Left renal cortex interstitium (tissue), 4 donors: Measurements from ENCODE around the gene MOB3C. TPM values are rescaled to one million over a fixed set of nuclear protein-coding genes. Genes with fewer than 3 reads are reported as not detected.
A peak's percentile ranks its signal among the peaks of the same experiment; 100 is the strongest.
"Not testable (repeated sequence)": the region's sequence is repeated elsewhere in the genome, so short reads cannot be mapped to it uniquely, and the experiment has no call there.

ENCODE experiments used
- DNase-seq, 4 donors: peaks; one replicate each; pipeline ENCODE4 v3.0.0-alpha.2; 2013; ENCODE audit warnings: low read depth in 4 of 4, low spot score in 2 of 4, missing footprints in 1 of 4
- polyA plus RNA-seq, 4 donors: library from polyadenylated mRNA; unstranded; fragments of 120-200 nt; gene quantifications; one replicate each; pipeline ENCODE4 v1.2.1, GENCODE V29; 2013; ENCODE audit not compliant: insufficient read length in 4 of 4

The MOB3C gene
- 10 to 100 TPM; 10.5 to 13.9 (median 12.5) TPM for polyA plus RNA-seq

DNA sequence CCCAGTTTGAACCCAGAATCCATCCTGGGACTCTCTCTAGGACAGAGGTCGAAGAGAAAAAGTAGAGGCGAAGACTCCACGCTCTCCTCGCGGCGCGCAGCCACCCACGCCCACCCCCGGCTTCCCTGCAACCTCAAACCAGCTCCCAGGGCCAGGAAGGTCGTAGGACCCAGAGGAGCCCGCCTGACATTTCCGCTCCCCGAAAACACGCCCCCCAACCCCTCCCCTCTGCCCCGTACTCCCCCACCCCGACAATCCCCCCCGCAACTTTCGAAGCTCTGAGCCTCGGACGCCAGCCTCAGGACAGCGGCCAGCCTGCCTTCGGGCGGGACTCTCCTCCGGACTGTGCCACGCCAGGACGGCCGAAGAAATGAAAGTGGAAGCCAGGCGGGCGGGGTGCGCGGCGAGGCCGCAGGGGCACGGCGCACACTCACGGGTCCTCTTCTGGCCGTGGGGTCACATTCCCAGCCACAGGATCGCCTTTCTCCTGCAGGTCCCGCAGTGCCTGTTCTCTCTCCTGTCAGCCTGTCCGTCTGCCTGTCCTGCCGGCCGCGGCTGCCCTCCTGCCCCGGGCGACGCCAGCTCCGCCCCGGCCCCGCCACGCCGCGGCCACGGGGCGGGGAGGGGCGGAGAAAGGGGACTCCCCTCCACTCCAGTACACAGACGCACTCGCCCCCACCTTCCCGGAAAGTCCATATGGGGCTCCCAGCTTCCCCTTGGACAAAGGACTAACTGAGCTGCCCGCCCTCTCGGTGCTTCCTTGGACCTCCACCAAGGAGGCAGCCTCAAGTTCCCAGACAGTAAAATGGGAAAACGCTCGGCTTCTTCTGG, at the start of gene MOB3C:
TSS of gene MOB3C (minus strand) at position 535 of the 831 bp plus-strand sequence. CDS start 3,490 bp downstream, outside the sequence.
- peak in 1 of 4 donors; percentile 41 for DNase-seq

DNA sequence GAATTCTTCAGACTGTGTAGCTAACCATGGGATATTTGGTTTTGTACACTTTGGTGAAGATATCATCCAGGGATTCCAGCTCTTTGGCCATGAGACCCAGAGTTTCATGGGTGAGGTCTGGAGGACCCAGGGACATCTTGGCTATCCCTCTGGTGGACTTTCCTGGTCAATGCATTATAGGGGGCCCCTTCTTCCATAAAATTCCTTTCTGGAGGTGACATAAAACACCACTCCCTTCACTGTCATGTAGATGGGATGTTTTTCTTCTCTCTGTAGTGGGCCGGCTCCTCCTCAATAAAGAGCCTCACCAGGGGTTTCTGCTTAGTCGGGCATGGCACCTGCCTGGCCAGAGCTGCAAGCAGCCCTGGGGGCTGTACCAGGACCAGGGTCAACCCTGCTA, 49.4 kb upstream of the MOB3C start:
- no peak for DNase-seq

DNA sequence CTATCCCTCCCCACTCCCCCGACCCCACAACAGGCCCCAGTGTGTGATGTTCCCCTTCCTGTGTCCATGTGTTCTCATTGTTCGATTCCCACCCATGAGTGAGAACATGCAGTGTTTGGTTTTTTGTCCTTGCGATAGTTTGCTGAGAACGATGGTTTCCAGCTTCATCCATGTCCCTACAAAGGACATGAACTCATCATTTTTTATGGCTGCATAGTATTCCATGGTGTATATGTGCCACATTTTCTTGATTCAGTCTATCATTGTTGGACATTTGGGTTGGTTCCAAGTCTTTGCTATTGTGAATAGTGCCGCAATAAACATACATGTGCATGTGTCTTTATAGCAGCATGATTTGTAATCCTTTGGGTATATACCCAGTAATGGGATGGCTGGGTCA, 46.3 kb upstream of the MOB3C start:
- DNase-seq = not testable (repeated sequence)

- DNase-seq = not testable (repeated sequence)
Observed at GRCh38 chr1:46660116-46660515, 43.5 kb upstream of the MOB3C start.

DNA sequence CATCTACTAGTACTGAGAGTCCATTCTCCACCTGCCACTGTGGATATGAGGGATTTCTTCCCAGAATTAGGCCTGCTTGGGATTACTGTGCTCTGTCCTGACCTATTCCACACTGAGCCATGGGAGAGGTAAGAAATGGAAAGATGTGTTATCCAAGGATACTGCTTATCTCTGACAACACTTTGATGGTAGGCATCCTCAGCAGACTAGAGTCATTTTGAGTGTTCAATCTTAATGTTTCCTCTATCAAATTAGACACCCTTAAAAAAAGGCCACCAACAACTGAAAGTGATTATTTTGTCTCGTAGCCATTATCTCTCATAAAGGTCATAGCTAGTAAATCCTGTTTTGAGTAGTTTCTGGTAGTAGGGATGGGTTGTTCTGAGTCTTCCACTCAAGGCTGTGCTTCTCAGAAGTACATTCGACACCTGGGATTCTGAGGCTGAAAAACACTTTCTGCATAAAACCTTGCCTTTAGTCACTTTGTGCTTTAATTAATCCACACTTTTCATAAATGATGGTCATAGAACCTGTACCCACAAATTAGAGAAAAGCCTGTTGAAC, 42.8 kb upstream of the MOB3C start:
- DNase-seq = no peak

GRCh38 chr1:46657775-46658174, 41.2 kb upstream of the MOB3C start:
- no peak for DNase-seq

GRCh38 chr1:46656643-46657042, 40.0 kb upstream of the MOB3C start:
- no peak for DNase-seq

DNA sequence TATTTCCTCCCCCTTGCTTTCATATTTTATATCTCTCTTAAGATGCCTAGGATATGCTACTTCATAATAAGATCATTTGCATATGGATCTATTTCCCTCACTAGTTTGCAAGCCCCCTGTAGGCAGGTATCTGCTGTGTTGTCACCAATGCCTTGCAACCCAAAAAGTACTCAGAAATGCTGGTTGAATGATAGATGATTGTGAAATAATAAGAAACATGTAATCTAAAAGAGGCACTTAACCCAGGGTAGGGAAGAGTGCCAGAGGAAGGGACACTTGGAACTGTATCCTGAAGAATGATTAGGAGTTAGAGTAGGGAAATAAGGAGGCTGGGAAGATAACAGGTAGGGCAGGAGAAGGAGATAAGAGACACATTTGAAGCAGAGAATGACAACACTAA, 39.2 kb upstream of the MOB3C start:
- no peak for DNase-seq

DNA sequence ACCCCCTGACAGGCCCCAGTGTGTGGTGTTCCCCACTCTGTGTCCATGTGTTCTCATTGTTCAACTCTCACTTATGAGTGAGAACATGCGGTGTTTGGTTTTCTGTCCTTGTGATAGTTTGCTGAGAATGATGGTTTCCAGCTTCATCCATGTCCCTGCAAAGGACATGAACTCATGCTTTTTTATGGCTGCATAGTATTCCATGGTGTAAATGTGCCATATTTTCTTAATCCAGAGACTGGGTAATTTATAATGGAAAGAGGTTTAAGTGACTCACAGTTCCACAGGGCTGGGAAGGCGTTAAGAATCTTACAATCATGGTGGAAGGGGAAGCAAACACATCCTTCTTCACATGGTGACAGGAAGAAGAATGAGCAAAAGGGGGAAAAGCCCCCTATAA, 38.1 kb upstream of the MOB3C start:
- DNase-seq = not testable (repeated sequence)

DNA sequence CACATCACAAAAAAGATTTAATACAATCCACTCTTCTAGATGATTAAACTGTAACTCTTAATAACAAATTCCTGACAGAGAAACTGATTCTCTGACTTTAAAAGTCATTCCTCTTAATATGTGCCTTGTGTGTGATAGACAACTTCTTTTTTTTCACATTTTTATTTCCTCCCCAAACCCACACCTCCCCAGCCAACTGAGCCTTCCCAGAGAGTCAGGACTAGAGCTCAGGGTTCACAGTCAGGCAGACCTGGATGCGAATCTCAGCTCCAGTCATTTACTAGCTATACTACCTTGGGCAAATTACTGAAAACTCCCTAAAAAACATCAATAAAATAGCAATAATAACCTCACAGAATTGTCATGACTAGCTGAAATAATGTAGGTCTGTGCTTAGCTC, 37.4 kb upstream of the MOB3C start:
- no peak for DNase-seq

DNA sequence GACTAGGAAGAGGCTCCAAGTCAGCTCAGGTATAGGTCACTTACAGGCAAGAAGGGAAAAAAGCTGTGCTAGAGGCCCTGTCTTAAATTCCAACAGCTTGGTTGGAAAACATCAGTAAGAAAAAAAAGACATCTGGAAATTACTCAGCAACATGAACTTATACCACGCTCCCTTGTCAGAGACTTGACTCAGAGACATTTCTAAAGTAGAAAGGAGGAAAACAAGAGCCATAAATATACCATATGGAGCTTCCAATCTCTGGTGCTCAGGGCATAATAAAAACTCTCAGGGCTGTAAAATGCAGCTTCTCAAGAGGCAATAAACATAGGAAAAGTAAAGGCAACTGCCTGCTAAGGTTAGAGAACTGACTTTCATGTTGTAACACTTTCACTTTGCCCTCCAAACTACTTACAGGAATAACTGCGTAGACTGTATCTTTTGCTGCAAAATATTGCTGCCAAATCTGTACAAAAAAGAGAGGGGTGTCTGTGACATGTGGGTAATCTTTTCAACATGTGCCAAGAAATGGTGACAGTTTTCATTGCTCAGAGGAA, 36.9 kb upstream of the MOB3C start:
- peak in 1 of 4 donors; percentile 49 for DNase-seq

DNA sequence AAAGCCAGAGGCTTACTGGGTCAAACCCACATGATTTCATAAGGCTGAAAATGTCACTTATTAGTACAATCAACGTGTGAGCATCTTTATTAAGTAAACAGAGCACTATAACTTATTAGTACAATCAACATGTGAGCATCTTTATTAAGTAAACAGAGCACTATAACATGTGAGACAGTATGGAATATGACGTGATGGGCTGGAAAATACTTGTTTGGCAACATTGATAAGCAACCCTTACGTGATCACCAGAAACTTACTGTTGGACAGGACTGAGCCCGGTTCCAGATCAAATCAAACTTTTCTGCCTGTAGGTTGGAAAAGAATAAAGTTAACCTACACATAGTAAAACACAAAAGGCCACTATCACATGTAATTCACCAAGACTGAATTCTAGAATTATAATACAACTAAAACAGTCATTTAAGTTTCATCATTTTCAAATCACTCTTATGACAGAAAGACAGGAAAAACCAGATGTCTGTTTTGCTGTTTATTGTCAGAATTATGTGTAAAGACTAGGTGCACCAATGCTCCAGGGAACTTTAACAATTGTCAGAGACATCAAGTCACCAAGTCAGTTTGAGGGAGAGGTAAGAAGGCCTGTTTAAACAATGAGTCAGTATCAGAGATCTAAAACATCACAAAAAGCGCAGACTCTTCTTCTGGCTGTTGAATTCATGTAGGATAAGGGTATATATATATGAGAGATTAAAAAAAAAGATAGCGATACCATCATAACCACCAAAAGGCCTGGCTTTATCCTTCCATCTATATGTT, 35.9 kb upstream of the MOB3C start:
- no peak for DNase-seq

- not testable (repeated sequence) for DNase-seq
Observed at GRCh38 chr1:46651152-46651551, 34.5 kb upstream of the MOB3C start.

- DNase-seq = no peak
Observed at GRCh38 chr1:46650491-46650890, 33.9 kb upstream of the MOB3C start.

- DNase-seq = no peak
Observed at GRCh38 chr1:46649764-46650163, 33.2 kb upstream of the MOB3C start.

GRCh38 chr1:46647611-46648010, 31.0 kb upstream of the MOB3C start:
- no peak for DNase-seq

- no peak for DNase-seq
Observed at GRCh38 chr1:46646844-46647243, 30.2 kb upstream of the MOB3C start.

GRCh38 chr1:46646331-46646730, 29.7 kb upstream of the MOB3C start:
- DNase-seq = no peak

- no peak for DNase-seq
Observed at GRCh38 chr1:46645815-46646214, 29.2 kb upstream of the MOB3C start.

- DNase-seq = peak in 1 of 4 donors; percentile 24
Observed at GRCh38 chr1:46643368-46643775, 26.8 kb upstream of the MOB3C start.

DNA sequence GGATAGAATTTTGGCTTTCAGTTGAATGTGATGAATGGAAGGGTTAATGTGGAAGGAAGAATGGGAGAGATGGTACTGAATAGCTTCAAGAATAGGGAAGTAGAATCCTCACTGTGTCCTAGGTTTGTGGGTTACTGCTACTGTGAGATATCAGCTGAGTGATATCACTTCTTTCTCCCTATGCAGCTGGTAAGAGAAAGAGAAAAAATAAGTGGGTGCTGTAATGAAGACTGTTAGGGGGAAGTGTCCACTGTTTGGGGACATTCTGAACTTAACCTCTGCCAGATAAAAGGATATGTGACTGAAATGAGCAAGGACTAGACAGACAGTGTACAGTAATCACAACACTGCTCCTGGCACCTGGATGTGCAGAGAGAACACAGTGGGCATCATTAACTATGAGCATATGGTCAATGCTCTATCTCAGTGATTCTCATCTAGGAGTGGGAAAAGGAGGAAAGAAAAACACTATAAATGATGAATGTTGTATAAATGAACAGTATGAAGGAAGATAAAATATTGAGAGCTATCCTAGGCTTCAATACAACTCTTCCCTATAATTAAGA, 25.6 kb upstream of the MOB3C start:
- DNase-seq = no peak
